Activated CD4-positive, alpha-beta T cell treated with anti-CD3 and anti-CD28 coated beads, Interleukin-2, amount 50 U/mL, for 1 hour (primary cell): ENCODE measurements around the gene C1orf232.

Source experiments
- DNase-seq: peaks from one replicate; pipeline ENCODE4 v3.0.0-alpha.2; 2020

The C1orf232 gene

DNA sequence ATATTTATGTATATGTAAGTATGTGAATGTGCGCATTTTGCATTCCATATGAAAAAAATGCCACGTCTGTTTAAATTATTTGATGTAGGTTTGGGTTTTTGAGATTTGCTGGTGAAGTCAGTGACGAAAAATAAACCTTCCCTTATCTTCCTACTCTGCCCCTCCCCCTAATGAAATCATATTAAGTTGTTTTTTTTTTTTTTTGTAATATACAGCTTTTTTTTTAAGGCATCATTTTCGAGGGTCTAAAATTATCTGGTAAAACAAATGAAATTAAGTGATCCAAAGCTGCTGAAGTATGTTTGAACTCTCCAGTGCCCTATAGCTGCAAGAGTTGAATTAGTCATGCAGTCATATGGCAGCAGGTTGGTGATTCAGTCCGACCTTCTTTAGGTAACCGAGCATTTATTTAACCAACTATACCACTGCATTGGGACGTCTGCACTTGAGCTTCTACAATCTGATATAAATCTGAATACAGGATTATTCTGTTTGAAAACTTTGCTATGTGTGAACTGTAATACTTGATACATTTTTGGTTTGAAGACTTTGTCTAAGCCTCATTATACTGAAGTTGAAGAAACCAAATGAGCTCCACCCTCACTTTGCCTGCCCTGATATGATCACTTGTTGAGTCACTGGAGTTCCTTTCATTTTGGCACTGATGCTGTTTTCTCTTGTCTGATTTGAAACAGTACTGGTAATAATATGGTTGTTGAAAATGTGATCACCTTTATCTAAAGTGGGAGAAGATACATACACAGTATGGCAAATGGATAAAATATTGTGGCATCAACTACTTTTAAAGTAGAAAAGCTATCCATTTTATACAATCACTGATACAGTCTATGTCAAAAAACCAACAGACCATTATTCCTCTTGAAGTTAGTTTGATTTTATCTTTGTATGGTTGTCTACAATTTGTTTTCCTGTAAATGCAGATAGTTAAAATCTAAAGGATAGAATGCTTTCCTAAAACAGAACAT, 45.5 kb downstream of the C1orf232 start:
- DNase-seq, result no peak

DNA sequence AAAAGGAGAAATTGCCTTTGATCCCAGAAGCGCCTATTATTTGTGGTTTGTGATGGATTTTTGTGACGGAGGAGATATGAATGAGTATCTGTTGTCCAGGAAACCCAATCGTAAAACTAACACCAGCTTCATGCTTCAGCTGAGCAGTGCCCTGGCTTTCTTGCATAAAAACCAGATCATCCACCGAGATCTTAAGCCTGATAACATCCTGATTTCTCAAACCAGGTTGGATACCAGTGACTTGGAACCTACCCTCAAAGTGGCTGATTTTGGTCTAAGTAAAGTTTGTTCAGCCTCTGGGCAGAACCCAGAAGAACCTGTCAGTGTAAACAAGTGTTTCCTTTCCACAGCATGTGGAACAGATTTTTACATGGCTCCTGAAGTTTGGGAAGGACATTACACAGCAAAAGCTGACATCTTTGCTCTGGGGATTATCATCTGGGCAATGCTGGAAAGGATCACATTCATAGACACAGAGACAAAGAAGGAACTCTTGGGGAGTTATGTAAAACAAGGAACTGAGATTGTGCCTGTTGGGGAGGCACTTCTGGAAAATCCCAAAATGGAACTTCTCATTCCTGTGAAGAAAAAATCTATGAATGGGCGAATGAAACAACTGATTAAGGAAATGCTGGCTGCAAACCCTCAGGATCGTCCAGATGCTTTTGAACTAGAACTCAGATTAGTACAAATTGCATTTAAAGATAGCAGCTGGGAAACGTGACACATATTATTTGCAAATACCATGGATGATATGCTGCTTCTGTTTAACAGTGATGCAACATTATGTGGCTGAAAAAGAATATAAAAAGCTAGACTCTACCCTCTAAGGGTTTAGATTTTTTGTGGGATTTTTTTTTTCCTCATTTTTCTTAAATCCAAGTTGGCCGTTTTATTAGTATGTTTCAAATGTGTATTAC, 46.6 kb downstream of the C1orf232 start:
- no peak for DNase-seq

DNA sequence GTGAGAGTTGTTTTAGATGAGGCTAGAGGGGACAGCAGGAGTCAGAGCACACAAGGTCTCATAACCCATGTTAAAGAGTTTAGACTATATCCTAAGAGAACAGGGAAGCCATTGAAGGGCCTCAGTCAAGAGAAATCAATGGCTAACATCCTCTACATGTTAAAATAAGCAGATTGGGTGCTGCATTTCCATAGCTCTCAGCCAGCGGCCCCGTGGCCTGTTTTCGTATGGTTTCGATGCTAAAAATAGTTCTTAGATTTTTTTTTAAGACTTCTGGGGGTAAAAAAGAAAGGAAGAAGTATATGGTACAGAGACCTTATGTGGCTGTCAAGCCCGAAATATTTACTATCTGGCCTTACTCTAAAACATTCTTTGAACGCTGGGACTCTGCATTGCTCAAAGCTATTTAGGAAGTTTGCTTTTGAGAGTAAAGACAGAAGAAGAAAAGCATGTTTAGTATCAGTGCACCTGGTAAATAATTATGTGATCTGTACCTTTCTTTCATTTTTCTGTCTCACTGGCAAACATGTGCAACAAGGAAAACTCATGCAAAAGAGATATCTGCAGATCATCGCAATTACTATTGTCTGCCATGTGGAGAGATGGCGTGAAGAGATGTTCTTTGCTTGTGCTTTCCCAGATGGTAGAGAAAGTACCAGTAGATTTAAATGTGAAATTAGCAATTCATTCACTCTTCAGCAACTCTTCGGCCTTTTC, 48.7 kb downstream of the C1orf232 start:
- no peak for DNase-seq

DNA sequence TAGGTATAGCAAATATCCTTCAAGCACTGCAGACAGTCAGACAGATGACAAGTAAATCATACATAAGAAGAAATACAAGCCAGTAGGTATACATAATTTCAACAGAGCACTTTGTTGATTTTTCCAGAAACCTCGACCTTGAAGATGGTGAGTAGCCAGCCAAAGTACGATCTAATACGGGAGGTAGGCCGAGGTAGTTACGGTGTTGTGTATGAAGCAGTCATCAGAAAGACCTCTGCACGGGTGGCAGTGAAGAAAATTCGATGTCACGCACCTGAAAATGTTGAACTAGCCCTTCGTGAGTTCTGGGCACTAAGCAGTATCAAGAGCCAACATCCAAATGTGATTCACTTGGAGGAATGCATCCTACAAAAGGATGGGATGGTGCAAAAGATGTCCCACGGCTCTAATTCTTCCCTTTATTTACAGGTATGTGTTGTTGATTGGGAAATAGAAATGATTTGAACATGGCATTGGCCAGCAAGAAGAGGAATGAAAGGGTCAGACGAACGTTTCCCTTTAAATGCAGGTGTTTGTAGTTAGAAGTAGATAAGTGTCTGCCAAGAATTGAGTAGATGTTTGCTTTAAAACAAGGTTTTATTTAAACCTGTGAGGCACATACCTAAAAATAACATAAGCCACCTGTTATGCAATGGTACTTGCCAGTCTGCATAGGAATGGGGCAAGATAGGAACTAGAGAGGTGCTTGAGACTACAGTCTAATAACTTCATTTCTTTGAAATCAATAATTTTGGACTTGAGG, 54.4 kb downstream of the C1orf232 start:
- DNase-seq, result no peak
